NCI-H1092 treated with DMSO at 0.1 percent for 48 hours (cell line): ENCODE data around the gene SND1.

Experiments
- DNase-seq: peaks from one replicate; lab custom pipeline; 2025; lab: John Stamatoyannopoulos, UW

The SND1 gene

DNA sequence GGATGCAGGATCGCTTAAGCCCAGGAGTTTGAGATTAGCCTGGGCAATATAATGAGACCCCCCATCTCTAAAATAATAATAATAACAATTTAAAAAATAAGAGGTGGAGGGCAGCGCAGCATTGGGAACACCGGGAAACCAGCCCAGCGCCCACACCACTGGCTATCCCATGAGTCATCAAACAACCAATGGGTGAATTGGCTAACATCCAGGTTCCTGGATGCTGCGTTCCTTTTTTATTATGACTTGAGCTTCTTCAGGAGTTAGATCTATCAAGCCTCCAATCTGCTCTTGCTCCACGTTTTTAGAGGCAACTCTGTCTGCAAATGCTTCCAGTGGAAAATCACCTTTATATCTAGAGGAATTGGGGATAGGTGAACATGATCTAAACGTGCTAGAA is 389.2 kb downstream of the SND1 start:
- DNase-seq, result no peak

DNA sequence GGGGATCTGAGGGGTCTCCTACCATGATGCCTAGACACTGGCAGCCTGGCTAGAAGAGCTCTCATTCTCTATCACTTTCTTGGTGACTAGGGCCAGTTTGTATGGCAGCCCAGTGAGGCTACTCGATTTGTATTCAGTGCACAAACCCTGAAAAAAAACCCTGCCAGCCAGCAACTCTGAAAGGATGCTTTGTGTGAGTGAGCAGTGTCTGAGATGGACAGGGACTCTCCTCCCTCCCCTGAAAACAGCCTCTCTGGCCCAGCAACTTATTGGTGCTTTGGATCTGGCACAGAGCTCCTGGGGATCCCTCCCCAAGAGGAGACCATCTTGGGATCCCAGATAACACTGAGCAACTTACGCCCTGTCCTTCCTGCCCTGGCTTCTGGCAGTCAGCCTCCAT is 390.0 kb downstream of the SND1 start:
- DNase-seq, result no peak

DNA sequence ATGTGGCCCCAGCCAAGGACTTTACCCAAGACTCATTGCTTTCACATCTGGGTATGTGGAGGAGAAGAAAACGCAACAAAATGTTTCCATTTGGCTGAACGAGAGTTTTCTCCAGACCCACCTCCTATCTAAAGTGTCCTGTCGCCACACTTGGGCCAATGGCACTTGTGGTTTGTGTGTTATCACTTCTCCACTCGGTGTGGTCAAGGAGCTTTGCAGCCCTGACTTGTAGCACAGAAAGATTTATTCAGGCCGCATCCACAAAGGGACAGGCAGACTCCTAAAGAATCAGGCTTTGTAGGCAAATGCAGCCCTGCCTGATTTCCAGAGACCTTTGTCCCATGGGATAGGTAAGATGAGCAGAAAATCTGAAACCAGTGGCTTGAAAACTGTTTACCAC is 392.1 kb downstream of the SND1 start:
- DNase-seq, result no peak

DNA sequence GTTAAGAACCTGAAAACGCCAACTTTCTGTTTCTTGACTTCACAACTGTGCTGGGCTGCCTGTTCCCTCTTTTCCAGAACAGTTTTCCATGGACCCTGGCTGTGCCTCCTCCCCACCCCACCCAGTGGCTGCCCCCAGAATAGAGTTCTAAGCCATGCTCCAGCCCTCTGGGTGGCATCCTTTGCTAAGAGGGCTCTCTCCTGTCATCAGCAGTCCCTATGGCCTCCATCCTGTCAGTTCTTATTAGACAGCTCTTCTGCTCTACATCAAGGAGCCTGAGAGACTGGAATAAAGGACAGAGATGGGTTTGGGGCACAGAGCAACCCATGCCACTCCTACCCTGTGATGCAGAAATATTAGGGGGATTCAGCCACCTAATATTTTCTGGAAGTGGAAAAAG is 393.2 kb downstream of the SND1 start:
- no peak for DNase-seq

DNA sequence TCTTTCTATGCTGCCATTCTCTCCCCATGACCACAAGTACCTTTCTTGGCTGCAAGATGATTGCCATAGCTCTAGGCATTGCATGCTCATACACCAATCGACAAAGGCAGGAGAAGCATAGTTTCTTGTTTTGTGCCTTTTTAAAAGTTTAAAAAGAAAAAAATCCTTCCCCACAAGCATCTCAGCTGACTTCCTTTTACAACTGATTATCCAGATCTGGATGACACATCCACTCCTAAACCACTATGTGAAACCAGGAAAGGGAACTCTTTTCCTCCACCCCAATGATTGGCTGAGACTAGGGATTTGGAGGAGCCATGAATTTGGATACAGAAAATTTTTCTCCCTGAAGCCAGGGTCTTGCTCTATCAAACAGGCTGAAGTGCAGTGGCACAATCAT is 393.8 kb downstream of the SND1 start:
- DNase-seq, result no peak

DNA sequence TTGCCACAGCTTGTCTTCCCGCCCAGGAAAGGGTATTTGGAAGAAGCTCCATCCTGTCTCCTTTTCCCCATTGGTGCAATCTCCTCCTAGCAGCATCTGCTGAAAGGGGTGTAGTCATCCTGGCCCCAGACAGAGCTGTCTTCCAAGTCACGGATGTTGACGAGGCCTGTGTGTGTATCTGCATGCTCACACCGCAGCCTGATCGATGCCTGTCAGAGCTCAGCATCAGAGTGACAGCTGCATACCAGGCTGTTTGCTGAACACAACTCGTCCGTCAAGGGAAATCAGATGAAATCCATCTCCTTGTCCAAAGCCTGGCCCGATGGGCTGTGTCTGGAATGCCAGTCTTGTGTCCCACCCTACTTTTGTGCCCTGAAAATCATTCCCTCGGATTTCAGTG is 400.4 kb downstream of the SND1 start:
- DNase-seq, result no peak

DNA sequence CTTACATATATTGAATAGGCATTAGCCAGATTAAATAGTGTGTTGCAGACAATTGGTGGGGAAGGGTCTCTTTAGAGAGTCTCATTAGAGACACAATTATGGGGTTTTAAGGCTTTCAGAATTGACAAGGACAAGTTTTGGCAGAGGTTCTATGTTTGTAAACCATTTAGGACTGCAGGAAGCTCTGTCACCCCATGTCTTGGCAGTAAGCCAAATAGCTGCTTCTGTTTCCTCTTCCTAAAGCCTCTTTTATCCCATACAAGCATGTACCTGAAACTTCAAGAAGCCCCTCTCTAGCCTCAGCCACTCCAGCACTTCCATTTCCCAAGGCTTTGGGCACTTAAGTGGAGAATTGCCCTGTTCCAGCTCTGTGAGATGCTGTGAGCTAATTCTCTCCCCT is 401.0 kb downstream of the SND1 start:
- peak; percentile 87 for DNase-seq

DNA sequence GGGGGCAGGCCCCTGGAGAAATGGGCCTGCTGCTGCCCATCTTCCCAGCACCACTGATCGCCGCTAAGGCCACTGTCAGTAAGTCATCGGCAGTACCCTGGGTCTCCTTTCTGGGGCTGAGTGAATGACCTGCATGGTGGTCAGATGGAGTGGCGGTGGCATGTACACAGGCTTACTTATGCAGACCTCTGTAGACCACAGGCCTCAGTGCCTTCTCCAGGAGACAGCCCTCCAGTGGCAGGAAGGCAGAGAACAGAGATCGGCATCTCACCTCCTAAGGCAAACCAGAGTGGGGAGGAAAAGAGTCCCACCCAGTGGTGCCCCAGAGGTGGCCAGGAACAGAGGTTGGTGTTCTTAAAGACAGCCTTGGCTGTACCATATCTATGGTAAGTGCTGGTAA is 402.0 kb downstream of the SND1 start:
- no peak for DNase-seq

DNA sequence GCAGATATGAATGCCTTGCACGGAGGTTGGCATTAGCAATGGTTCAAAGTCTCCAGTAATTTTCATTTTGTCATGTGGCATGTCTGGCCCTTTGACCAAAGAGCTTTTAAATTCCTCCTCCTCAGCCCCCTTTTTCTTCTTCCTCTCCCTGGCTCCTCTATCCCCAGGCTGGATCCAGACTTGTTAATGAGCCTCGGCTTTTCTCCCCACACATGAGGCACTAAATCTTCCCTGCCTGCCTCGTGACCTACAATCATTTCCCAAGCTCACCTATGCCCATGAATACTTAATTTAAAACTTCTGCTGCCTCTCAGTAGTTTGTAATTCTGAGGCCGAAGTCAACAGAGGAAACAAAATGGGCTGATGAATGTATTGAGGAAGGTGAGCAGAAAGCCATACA is 402.5 kb downstream of the SND1 start:
- DNase-seq, result no peak

DNA sequence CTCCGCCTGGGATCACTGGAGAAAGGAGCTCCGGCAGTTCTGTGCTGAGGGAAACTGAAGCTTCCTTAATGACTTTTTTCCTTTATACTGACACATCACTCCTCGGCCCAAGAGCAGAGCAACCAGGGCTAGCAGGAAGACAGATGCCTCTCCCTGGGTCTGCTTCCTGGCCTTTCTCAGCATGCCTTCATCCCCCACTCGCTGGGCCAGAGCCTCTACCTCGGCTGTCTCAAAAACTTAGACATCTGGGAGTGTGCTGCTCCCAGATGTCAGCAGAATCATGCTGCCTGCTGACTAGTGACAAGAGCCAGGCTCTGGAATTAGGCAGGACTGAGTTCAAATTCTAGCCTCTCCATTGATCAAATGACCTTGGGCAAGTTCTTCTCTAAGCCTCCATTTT is 403.6 kb downstream of the SND1 start:
- no peak for DNase-seq

DNA sequence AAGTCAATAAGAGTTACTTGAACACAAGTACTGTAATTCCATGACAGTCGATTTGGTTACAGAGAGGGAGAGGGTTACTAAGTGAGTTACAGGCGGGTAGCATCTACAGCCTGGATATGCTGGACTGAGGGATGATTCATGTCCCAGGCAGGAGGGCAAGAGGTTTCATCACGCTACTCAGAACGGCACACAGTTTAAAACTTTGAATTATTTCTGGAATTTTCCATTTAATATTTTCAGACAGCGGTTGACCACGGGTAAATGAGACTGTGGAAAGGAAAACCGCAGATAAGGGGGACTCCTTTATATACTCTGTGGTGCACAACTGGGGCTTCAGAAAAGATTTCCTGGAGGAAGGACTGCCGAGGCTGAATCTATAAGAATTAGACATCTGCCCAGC is 404.9 kb downstream of the SND1 start:
- no peak for DNase-seq

DNA sequence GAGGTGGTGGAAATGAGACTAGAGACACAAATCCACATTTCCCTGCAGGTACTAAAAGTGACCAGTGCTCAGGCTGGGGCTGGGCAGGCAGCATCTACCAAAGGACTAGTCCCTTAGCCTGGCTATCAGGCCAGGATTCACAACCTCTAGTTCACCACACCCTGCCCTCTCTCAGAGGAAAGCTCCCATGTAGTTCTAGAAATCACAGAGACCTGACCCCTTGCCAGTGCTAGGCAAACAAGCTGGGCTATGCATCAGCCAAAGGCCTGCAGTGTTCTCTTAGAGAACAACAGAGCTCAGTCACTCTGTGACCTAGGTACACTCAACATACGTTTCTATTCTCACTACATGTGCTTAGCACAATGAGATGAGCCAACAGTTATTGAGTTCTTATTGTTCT is 405.9 kb downstream of the SND1 start:
- no peak for DNase-seq

DNA sequence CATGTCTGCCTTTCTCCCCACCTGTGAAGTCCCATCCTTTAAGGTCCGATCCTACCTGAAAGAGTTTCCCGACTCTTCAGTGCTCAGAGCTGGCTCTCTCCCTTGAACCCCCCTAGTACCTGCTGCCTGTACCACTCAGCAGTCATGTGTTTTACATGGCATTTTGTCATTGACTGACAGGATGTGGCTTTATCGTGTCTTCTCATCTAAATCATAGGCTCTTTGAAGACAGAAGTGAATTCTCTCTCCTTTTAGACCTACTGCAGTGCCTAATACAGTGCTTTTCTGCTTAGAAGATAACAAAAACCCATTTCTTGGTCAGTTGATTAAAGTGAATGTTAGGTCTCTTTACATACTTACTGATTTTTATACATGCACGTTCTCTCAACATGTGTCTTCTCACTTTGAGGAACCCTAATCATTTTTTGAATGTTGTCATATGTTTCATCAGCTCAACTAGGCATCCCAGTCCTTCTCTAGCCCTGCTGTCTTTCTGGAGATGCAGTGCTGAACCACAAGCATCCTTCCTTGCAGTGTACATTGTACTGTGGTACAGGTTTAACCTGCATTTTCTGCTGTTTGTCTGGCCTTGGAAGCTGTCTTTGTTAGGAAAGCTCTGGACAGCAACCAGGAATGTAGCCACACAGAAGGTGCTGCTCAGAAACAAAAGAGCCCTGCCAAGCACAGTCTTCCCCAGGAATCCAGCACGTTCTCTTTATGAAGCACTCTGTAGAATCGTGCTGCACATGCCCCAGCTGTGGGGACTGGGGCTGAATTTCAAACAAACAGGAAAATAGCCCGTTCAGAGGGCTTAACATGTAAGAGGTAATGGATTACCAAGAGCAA is 407.4 kb downstream of the SND1 start:
- DNase-seq, result no peak

DNA sequence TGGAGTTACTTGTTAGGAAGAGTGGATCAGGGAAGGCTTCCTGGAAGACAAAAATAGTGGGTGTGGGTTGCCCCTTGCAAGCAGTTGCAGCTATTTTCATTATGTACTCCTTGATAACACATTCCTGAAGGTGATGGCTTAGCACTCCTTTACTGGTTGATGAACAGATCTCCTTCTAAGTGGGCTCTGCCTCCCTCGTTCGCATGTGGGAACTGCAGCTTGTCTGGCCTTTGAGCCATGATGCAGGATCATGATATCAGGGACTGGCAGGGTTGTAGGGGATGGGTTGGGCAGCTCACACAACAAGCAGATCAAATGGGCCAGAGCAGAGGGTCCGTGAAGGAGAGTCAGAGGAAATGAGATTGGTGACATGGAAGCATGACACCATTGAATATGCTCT is 408.0 kb downstream of the SND1 start:
- no peak for DNase-seq

DNA sequence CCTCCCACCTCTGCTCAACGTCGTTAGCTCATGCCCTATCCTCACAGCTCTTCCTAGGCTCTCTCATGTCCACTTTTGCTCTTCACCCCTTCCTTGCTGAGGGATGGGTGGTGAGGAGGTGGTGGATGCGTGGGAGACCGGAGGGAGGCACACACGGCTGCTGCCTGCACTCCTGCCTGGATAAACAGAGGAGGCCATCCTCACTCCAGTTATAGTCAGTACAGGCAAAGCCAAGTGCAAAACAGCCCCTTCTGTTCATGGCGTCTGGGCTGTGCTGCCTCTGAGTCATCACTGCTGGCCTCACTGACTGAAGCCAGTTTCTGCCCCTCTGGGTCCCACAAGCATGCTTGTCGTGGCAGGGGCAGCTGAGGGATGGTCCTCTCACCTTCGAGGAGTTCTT is 411.1 kb downstream of the SND1 start:
- DNase-seq, result no peak

DNA sequence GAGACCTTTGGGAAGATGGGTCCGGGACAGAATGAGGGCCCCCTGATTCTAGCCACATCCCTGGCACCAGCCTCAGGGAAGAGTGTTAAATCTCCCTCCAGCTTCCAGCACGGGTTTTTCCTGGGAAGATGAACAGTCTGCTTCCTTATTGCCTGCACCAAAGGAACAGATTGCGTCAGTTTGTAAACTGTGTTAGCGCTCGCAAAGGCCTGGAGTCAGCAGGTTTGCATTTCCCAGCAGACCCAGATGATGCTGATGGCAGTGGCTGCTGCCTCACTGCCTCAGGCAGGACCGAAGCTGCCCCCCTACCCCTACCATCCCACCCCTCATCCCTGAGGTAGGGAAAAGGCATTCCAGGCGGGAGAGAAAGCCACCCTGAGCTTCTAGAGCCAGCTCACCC is 413.9 kb downstream of the SND1 start:
- DNase-seq, result no peak

DNA sequence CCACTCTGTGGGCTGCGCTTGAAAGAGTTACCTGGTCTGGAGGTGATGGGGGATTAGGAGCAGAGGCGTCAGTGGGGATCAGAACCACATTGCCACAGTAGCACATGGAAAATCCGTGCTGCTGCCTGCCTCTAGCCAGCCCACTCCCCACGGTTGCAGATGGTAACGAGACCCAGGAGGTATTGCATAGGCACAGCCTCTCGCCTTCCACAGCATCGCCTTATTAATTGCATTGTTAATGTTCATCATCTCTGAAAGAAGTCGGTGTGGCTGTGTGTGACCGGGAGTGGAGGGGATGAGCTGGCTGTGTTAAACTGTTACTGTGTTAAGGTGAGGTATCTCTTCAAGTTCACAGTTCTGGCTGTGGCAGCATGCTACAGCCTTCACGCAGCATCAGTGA is 414.4 kb downstream of the SND1 start:
- DNase-seq, result no peak

DNA sequence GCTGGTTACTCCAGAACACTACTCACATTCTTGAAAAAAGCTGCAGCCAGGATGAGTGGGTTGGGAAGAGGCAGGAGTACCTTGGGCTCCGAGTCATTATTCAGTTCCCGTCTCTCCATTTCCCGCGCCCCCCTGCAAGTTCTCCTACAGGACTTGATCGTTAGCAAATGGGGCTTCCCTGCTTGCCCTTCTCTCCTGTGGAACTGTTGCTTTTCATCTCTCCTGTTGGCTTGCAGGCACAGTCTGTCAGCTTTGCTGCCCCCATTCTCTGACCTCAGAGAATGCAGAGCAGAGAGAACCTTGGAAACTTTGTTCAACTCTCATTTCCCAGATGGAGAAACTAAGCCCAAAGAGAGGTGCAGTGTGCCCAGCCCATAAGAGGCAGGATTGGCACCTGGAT is 414.9 kb downstream of the SND1 start:
- DNase-seq, result no peak

DNA sequence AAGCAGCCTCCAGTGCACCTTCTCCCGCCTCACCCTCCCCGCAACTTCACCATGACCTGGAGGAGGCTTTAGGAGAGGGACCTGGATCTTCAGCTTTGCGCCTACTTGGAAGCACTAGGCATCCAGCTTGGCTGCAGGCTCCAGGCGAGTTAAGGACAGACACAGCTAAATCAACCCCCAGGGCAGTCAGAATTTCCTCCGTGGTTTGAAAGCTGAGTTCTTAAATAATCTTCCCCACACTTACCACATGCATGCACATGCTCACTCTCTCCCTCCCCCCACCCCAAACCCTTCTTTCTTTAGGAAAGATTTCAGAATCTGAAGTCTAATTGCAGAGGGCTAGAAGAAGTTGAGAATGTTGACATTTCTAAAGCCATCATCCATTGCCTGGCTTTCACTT is 416.0 kb downstream of the SND1 start:
- no peak for DNase-seq

DNA sequence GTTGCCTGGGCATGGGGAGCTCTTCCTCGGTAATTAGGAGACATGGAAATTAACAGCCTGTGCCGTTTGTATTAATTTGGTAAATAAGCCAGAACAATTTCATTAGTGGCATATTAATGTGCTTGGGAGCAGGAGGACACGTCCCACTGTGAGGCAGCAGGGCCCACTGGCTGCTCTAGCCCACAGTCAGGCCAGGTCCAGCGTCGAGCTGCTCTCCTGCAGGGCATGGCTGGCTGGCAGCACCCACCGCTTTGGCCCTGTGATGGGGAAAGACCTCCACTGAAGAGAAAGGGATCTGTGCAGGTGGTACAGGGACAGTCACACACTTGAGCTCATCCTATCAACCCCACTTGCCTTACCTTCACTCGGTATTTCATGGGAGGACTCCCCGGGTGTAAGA is 416.8 kb downstream of the SND1 start:
- DNase-seq, result no peak

DNA sequence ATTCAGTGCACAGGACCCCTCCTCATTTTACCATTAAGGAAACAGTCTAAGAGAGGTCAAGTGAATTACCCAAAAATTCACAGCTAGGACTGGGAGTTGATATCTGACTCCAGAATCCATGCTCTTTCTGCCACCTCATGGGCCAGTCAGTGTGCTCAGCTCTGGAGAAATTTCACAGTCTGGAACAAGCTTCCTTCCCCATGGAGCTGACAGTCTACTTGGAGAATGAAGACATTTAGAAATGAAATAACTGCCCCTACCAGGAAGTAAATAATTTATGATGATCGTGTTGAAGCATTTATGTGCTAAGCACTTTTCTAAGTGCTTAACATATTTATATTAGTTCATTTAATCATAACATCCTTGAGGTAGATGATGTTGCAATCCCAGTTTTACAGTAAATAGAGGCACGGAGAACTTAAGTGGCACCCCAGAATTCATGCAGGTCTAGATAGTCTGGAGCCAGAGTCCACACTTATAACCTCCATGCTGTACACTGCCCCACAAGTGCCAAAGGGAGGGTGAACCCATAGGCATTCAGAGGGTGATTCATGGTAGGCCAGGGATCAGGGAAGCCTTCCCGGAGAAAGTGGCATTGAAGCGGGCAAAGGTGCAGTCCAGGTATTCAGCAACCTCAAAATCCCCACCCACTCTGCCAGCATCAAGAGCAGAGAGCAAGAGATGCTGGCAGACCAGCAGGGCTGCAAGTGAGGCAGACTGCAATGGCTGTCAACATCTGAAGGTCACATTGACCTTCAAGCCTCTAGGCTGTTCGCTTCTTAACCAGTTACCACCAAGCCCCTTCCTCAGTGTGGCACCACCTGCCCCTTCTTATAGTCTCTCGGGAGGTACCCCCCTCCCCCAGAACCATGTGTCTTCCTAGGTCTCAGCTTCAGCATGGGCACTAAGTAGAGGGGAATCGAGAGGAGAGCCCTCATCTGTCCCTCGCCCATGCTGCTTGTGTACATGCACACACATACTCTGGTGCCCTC is 417.7 kb downstream of the SND1 start:
- no peak for DNase-seq

DNA sequence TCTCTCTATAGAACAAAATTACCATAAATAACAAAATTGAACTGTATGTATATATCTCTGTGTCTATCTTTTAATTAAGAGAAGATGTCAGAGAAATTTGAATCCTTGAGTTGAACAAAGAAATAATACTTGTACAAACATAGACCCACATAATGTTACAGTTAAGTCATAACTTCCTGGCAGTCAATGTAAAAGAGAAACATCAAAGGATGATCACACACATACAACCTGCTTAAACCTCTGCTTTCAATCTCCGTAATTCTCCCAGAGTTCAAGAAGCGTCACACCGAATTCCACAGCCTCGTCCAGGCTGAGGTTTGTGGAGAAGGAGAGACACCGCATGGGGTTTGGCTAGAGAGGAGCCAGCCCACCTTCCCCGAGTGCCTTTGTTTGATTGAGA is 419.4 kb downstream of the SND1 start:
- no peak for DNase-seq

DNA sequence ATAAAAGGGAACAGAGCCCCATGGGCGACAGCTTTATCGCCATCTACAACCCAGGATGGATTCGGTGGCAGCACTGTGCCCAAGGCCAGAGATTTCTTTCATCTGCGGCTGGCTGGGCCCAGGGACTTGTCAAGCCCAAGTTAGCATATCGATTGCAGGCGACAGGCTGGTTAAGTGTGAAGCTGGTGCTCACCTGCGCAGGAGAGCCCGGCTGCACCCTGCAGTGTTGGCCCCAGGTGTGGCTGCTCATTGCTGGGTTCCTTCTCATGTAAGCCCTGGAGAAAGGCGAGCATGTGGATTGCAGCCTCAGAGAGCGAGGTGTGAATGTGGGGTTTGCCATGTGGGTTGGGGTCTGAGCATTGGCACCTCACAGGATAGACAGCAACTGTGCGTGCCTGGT is 419.8 kb downstream of the SND1 start:
- no peak for DNase-seq
